GM12891 (cell line): ENCODE measurements around the gene IGSF3.

ENCODE experiments used
- POLR2A ChIP-seq: IDR thresholded peaks from 2 replicates; pipeline ENCODE4 v1.6.1; 2011; ENCODE audit warnings: low read depth, low read length, control low read depth
- POLR2AphosphoS5 ChIP-seq: IDR thresholded peaks from 2 replicates; pipeline ENCODE4 v1.6.1; 2011; ENCODE audit warnings: low read depth, low read length, control low read depth

DNA sequence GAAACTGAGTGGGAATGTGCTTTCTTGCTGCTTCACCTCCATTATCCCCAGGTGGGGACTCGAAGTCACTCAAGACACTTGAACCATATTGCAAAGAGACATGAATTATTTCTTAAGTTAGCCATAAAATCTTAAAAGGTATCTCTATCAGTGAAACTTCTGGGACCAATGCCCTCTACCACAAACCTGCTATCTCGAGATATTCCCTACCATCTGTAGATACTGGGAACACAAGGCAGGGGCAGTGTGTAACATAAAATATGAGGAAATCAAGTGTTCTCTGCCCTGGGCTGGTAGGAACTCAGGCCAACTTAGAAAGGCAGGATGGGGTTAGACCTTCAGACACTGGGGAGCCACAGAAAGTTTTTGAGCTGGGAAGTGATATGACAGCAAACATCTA, 95.4 kb downstream of the IGSF3 start:
- no peak for TF ChIP-seq POLR2AphosphoS5
- TF ChIP-seq POLR2A = no peak
